Tibial nerve (tissue), 4 donors: ENCODE measurements around the gene ILKAP. TPM values are rescaled to one million over a fixed set of nuclear protein-coding genes. Genes with fewer than 3 reads are reported as not detected.

Experiments
- DNase-seq, 2 donors: peaks; one replicate each; pipeline ENCODE4 v3.0.0-alpha.2; 2019; ENCODE audit warnings: low spot score in 2 of 2
- H3K27ac ChIP-seq, 4 donors: fragments of 200-600 bp; sonication (generic) in 3 of 4; one replicate each; pipeline ENCODE4 v1.5.1; 2017 to 2019; ENCODE audit warnings: mild to moderate bottlenecking in 1 of 4
- H3K27me3 ChIP-seq, 2 donors: fragments of 200-600 bp; sonication (generic) in 1 of 2; one replicate each; pipeline versions ENCODE4 v1.5.1 to v1.6.0; 2017 to 2019
- H3K36me3 ChIP-seq, 3 donors: fragments of 200-600 bp; sonication (generic); one replicate each; pipeline ENCODE4 v1.5.1; 2018 to 2019
- H3K4me1 ChIP-seq, 4 donors: fragments of 200-600 bp; sonication (generic) in 3 of 4; one replicate each; pipeline ENCODE4 v1.5.1; 2017 to 2019
- H3K4me3 ChIP-seq, 4 donors: fragments of 200-600 bp; sonication (generic) in 3 of 4; one replicate each; pipeline ENCODE4 v1.5.1; 2017 to 2019; ENCODE audit warnings: mild to moderate bottlenecking in 1 of 4, moderate library complexity in 1 of 4
- H3K9me3 ChIP-seq, 4 donors: fragments of 200-600 bp; sonication (generic) in 3 of 4; one replicate each; pipeline ENCODE4 v1.5.1; 2017 to 2019
- CTCF ChIP-seq, 5 experiments: fragments of 200-600 bp in 3 of 5; fragments of 450-650 bp in 2 of 5; sonication (generic) in 3 of 5; IDR thresholded peaks; one replicate each; pipeline ENCODE4 v1.5.1; 2016 to 2019; ENCODE audit warnings: antibody characterized with exemption in 5 of 5, mild to moderate bottlenecking in 3 of 5, moderate library complexity in 2 of 5
- EP300 ChIP-seq, 2 donors: sonication (generic); formaldehyde crosslinking; IDR thresholded peaks; one replicate each; pipeline ENCODE4 v1.6.1; 2017; ENCODE audit warnings: antibody characterized with exemption in 2 of 2, mild to moderate bottlenecking in 1 of 2
- POLR2A ChIP-seq, 2 donors: fragments of 450-650 bp; IDR thresholded peaks; one replicate each; pipeline ENCODE4 v1.6.1; 2017; ENCODE audit warnings: antibody characterized with exemption in 2 of 2, mild to moderate bottlenecking in 2 of 2, moderate library complexity in 2 of 2
- WGBS, 2 donors: methylation state at CpG; one replicate each; pipeline ENCODE4 v1.1.5; 2018; 5-methylcytosine and 5-hydroxymethylcytosine counted together
- total RNA-seq, 4 donors: library from RNA; depleted of rRNA; stranded (reverse); fragments of >200 nt; gene quantifications; one replicate each; pipeline ENCODE4 v1.1.0, GENCODE V29; 2016

The ILKAP gene
- total RNA-seq, 4 donors from 2014 or later = 40.8 to 53.1 (median 47.9) TPM

- Histone ChIP-seq H3K27me3 (peaks cover 0 to 19% of the 10 kb centered on the region in 2 donors), H3K27ac (no peak overlapping the region), H3K4me3 (no peak overlapping the region), H3K4me1 (peaks cover 0 to 36% (median 13%) of the 10 kb centered on the region in 4 donors), H3K9me3 (no peaks in the 10 kb centered on the region), H3K36me3 (peaks cover 0 to 60% (median 6%) of the 10 kb centered on the region in 3 donors)
- WGBS, 2 donors = 43 to 77% methylated on average over 1 to 7 of the region's 7 CpGs
- no peak for DNase-seq
- TF ChIP-seq EP300 (IDR thresholded peaks at IDR 0.05) (no peak), CTCF (IDR thresholded peaks at IDR 0.05) (no peak)
These were observed 36.2 kb downstream of the ILKAP start for GRCh38 chr2:238167344-238167715.

GRCh38 chr2:238166391-238167343, 36.8 kb downstream of the ILKAP start:
- Histone ChIP-seq H3K4me3 (no peak overlapping the region), H3K27ac (no peak overlapping the region), H3K36me3 (peaks cover 0 to 53% (median 3%) of the 10 kb centered on the region in 3 donors), H3K27me3 (peaks cover 0 to 26% of the 10 kb centered on the region in 2 donors), H3K9me3 (no peaks in the 10 kb centered on the region), H3K4me1 (peaks cover 0 to 36% (median 12%) of the 10 kb centered on the region in 4 donors)
- 76 to 91% methylated on average over 10 to 24 of the region's 24 CpGs for WGBS, 2 donors
- TF ChIP-seq POLR2A (IDR thresholded peaks at IDR 0.05) (no peak), EP300 (IDR thresholded peaks at IDR 0.05) (no peak), CTCF (IDR thresholded peaks at IDR 0.05) (no peak)
- DNase-seq = no peak

- no peak for DNase-seq
- H3K36me3 ChIP-seq = peaks cover 0 to 41% (median 3%) of the 10 kb centered on the region in 3 donors
- TF ChIP-seq POLR2A (IDR thresholded peaks at IDR 0.05) (no peak), EP300 (IDR thresholded peaks at IDR 0.05) (no peak), CTCF (IDR thresholded peaks at IDR 0.05) (no peak)
- 86 to 92% methylated on average over 10 to 11 of the region's 12 CpGs for WGBS, 2 donors
- no peak overlapping the region for H3K4me3 ChIP-seq
- H3K27me3 ChIP-seq = peaks cover 0 to 33% of the 10 kb centered on the region in 2 donors
- H3K4me1 ChIP-seq = peaks cover 0 to 36% (median 9%) of the 10 kb centered on the region in 4 donors
- H3K27ac ChIP-seq = no peak overlapping the region
- H3K9me3 ChIP-seq = no peaks in the 10 kb centered on the region
These were observed 38.1 kb downstream of the ILKAP start for GRCh38 chr2:238165288-238165921.

- H3K9me3 ChIP-seq = no peaks in the 10 kb centered on the region
- H3K4me3 ChIP-seq = no peak overlapping the region
- no peak for DNase-seq
- peaks cover 0 to 36% (median 3%) of the 10 kb centered on the region in 3 donors for H3K36me3 ChIP-seq
- 85 to 93% methylated on average over 8 of the region's 8 CpGs for WGBS, 2 donors
- H3K27ac ChIP-seq = no peak overlapping the region
- TF ChIP-seq CTCF (IDR thresholded peaks at IDR 0.05) = no peak
- TF ChIP-seq POLR2A (IDR thresholded peaks at IDR 0.05) = no peak
- TF ChIP-seq EP300 (IDR thresholded peaks at IDR 0.05) = no peak
- H3K4me1 ChIP-seq = peaks cover 0 to 34% (median 7%) of the 10 kb centered on the region in 4 donors
- H3K27me3 ChIP-seq = peaks cover 0 to 38% of the 10 kb centered on the region in 2 donors
These were observed 38.6 kb downstream of the ILKAP start for GRCh38 chr2:238164906-238165287.
